ENCODE measurements around the gene IDI1. TPM values are rescaled to one million over a fixed set of nuclear protein-coding genes. Genes with fewer than 3 reads are reported as not detected.

IDI1 gene
- total RNA-seq, 1 donor from 2014 or later = 55.5 TPM

DNA sequence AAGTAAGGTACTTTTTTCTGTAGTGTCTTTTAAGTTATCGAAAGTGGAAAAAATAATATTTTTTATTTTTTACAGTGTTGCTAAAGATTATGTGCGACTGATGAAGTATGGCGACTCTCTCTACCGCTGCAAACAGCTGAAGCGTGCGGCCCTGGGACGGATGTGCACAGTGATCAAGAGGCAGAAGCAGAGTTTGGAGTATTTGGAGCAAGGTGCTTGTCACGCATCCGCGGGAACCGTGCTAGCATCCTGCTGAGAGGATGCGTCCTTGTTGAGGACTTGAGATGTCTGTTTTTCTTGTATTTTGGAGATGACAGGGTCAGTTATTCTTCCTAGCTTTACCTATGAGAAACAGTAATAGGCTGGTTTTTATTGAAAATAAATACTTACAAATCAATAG, 52.9 kb downstream of the IDI1 start:
- intact Hi-C loops (cut with micrococcal nuclease) = no loop called here

- intact Hi-C loops (cut with micrococcal nuclease) = no loop called here
Measured at GRCh38 chr10:995559-995926, 53.4 kb downstream of the IDI1 start.

- intact Hi-C loops (cut with micrococcal nuclease) = no loop called here
Measured at GRCh38 chr10:994836-995558, 53.9 kb downstream of the IDI1 start.

GRCh38 chr10:992871-993270, 56.0 kb downstream of the IDI1 start:
- intact Hi-C loops (cut with micrococcal nuclease) = no loop called here

DNA sequence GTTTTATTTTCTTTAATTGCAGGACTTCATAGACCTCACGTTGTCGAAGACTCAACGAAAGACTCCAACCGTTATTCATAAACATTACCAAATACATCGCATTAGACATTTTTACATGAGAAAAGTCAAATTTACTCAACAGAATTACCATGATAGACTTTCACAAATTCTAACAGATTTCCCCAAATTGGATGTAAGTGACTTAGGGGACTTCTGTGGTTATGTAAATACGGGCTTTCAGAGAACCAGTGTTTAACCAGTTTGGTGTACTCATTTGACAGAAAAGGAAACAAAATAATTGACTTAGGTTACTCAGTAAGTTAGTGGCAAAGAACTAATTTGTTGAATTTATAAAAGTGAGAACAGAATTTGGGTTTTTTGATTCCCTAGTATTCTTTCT, 56.5 kb downstream of the IDI1 start:
- intact Hi-C loops (cut with micrococcal nuclease) = no loop called here

- intact Hi-C loops (cut with micrococcal nuclease) = no loop called here
Measured at GRCh38 chr10:990808-991207, 58.1 kb downstream of the IDI1 start.

Other genes with a start within 250 kb of the IDI1 start
- gene LARP4B, start 117.4 kb downstream of the IDI1 start, total RNA-seq = 124 and 128 TPM in 2 replicates
- gene GTPBP4, start 60.7 kb downstream of the IDI1 start, total RNA-seq = 83.4 and 83.7 TPM in 2 replicates
- not detected in 2 replicates for gene IDI2, start 23.3 kb downstream of the IDI1 start, total RNA-seq
- 26.1 and 29.0 TPM in 2 replicates for gene WDR37, start 7.3 kb upstream of the IDI1 start, total RNA-seq